Activated CD8-positive, alpha-beta memory T cell treated with anti-CD3 and anti-CD28 coated beads, Interleukin-2, amount 50 U/mL, for 24 hours (primary cell): ENCODE results near the gene TLN1.

Experiments
- DNase-seq: peaks from one replicate; pipeline ENCODE4 v3.0.0-alpha.2; 2020; ENCODE audit errors: extremely low read depth

TLN1 gene

DNA sequence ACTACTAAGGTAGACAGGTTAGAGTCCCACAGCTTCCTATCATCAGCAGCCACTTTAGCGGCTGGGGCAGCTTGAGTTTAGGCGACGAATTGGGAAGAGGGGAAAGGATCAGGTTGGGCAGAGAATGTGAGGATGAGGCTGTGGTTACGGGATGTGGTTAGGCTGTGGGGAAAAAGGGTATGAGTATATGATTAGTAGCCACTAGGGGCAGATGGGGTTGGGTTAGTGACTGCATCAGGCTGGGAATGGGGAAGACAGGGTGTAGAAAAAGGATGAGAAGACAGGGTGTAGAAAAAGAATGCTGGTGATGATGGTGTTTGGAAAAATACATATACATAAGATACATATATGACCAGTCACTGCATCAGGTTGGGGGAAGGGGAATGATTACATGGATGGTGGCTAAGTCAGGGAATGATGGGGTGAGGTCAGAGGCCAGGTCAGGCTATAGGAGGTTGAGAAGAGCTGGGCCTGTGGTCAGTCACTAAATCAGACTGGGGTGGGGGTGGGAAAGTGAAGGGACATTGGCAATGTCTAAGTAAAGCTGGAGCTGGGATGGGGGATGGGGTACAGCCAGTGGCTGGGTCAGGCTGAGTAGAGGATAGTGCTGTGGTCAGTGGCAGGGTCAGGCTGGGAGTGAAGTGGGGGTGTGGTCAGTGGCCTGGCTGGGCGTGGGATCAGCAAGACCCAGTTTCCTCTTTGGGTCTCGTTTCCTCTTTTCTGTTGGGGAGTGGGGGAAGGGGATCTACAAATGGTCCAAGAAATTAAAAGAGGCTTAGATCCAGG, 2.1 kb downstream of the TLN1 start:
- DNase-seq = no peak

DNA sequence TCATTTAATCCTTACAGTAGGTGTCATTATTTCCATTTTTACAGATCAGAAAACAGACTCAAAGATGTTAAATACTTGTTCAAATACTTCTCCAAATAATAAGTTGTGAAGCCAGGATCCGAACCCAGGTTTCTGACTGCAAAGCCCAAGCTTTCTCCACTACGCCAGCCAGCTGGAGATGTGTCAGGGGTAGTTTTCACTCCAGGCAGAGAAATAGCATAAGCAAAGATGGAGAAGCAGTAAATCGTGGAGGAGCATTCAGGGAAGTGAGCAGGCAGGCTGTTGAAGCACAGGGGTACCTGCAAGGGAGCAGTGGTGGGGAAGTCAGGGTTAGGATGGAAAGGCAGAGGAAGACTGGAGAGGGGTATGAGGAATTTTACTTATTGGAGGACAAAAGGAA, 2.9 kb downstream of the TLN1 start:
- DNase-seq = no peak

DNA sequence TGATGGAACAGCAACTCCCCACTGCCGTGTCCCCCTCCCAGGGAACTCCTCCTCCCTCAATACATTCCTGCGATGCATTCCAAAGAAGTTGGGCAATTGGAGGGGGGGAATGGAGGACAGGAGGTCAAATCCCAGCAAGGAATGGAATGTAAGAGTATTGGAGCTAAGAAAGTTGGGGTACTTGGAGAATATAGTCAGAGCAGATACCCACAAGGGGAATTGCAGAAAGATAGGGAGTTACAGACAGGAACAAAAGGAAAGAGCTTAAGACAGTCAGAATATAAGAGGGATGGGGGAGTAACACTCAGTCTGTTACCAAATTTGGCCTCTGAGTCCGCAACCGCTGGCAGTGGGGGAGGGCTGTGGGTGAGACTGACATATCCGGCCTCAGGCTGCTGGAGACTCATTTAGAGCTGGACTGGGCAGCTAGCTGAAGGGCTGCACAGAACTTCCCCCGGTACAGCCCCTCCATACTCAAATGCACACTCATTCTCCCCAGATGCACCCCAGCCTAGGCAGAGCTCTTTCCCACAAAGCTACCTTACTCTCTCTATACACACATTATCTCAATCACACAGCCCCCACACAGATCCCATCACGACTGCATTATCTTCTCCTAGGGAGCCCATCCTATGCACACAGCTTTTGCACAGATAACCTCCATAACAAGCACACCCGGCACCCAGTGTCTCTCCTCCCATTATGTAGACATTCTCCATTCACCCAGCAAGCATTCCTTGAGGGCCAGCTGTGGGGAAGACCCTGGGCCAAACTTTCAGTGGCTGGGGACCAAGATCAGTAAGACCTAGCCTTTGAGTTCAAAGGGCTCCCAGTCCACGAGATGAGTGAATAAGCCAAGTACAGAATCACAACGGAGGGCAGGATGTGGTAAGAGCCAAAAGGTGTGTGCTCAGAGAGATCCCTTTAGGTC, 3.7 kb downstream of the TLN1 start:
- no peak for DNase-seq

DNA sequence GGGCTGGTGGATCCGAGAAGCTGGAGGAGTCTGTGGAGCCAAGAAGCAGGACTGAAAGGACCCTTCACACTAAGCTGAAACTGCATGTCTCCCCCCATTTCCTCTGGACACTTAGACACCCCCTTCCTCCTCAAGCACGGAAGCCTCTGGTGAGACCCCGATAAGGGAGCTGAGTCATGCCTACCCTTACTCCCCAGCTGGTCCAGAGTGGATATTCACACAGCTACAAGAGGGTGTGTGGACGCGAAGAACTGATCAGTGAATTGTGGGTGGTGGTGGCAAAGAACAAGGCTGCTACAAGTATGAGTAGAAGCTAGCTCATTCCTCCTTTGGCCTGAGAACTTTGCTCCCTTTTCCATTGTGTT, 4.3 kb downstream of the TLN1 start:
- DNase-seq = no peak

DNA sequence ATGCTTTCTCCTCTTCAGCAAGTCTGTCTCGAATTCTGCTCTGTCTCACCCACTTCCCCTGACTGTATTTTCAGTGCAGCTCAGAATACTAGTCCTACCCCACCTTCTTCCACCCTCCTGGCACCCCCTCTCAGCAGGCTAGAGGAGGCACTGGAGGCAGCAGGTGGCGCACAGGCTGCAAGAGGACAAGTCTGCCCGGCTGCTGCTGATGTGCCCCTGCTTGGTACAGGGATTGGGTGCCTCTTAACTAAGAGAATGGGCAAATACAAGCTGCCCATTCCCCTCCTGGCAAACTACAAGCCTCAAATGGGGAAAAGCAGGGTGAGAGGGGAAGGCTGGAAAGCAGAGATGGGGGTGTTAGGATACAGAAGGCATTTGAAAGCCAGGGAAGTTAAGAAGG, 5.1 kb downstream of the TLN1 start:
- DNase-seq = no peak

DNA sequence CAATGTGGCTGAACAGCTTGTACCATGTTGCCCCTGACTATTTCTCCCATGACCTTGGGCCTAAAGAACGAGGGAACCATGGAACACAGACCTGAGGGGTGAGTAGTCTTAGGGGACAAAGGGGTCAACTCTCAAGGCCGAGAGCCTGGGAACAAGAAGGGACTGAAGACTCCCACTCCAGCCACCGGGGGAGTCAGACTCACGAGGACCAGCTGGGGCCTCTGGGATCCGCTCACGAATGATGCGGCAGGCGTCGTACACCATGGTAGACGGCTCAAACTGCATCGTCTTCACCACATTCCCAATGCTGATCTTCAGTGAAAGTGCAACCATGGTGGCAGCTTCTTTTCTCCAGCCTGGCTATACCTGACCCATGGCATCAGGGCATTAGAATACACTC, 6.6 kb downstream of the TLN1 start:
- DNase-seq = no peak

DNA sequence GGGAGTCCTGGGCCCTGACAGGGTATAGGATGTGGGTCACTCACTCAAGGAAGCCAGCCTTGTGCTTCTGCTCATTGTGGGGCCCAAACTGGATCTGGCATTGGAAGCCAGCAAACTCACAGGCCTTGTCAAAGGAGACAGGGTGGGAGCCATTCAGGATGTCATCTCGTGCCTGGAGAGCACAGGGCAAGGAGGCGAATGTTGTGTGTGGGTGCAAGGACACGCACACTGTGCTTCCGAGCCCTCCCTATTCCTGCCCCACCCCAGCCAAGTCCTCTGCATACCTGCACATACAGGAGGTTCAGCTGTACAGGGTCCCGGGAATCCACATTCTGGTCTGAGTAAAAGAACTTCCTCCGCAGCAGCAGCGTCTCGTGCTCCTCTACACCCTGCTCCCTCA, 8.1 kb downstream of the TLN1 start:
- no peak for DNase-seq

DNA sequence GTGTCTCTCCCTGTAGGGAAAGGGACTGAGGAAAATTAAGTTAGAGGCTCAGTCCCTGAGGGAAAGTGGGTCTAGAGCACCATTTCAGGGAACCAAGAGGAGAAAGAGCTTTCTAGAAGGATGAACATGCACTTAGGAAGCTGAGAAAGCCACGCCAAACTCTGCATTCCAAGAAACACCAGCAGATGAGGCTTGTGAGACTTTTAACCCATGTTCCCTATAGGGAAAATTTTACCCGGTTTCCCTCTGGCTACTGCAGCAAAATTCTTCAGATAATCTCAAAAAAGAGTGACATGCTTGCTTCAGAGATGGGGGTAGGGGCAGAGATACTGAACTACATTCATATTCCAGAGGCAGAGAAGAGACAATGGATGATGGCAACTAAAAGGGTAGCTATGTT, 8.6 kb downstream of the TLN1 start:
- no peak for DNase-seq

DNA sequence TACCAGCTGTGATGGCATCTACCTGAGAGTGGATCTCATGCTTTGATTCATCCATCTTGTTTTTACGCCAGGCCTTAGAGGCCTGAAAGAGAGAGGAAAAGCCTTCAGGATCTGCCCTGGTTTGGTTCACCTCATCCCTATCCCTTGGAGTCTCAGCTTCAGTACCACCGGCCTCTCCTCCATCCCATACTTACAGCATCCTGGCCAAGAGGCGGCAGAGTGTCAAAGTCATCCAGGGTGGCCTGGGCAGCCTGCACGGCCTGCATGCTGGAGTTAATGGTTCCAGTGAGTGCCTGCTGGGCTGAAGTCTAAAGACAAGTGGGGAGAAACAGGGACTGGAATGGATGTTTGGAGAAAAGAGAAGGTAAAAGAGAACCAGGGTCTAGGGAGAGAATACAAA, 12.4 kb downstream of the TLN1 start:
- no peak for DNase-seq

DNA sequence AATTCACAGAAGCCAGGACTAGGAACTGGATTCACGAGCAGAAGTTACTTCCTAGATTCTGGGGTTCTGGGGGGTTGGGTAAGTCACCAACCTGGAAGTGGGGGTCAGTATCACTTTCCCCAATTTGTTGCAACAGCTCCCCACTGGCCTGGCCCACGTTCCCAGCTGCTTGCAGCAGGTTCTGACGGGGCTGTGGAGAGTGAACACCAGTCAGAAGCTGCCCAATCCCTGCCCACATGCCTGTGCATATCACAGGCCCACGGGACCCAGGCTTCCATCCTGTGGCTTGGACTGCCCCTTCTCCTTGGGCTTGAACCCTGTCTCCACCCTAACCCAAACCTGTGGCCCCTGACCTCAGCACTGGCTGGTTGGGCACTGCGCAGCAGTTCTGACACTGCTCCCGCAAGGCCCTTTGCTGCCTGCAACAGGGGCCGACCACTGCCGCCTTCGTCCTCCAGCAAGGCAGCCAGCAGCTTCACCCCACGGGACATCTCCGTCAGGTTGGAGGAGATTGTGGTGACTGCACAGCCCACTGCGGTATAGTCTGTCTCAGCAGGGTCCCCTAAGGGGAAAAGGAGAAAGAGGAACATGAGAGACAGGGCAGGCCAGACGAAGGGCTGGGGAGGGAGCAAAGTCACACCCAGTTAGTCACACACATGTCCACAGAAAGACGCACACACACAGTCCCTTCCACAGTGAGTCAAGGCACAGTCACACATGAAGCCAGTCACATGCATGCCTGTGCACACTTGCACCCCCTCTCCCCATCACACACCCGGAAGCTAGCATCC, 13.1 kb downstream of the TLN1 start:
- DNase-seq = no peak

DNA sequence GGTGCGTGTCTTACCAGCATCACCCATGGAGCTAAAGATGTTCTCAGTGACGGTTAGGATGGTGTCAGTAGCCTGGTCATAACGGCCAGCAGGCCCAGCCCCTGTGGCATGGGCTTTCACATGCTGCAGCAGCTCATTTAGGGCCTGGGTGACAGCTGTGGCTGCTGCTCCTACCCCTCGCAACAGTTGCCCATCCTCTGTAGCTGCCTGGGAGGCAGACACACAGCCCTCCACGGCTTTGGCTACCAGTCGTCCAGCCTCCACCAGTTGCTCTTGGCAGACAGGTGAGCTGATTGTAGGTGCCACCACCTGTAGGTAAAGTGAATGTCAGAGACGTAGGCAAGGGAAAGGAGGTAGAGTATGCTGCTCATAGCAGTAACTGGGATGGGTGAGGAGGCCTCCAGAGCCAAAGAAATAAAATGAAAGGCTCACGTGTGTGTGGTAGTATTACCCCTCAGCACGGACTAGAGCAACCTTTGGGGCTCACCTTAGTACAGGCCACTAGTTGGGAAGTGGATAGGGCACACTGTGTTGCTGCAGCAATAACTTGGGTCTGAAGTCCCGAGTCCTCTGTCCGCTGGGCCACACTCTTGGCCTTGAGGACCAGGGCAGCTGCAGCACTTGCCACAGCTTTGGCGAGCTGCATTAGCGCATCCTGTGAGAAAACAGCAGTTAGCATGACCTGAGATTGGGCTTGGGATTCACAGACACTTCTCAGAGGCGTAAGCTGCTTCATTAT, 14.7 kb downstream of the TLN1 start:
- DNase-seq = no peak

DNA sequence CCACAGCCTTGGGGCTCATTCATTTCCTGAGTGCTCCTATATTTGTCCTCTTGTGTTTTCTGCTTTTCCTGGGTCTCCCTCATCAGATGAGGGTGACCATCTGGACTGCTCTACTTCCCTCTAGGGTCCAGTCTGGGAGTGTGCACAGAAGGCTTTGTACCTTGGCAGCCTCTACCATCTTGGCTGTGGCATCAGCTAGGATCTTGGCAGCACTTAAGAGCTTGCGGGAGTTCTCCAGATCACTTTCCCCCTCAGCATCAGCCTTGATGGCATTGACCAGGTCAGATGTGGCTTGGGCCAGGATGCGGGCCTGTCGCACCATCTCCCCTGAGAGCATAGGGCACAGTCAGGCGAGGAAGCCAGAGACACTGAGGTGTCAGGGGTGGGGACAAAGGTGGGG, 15.8 kb downstream of the TLN1 start:
- no peak for DNase-seq

DNA sequence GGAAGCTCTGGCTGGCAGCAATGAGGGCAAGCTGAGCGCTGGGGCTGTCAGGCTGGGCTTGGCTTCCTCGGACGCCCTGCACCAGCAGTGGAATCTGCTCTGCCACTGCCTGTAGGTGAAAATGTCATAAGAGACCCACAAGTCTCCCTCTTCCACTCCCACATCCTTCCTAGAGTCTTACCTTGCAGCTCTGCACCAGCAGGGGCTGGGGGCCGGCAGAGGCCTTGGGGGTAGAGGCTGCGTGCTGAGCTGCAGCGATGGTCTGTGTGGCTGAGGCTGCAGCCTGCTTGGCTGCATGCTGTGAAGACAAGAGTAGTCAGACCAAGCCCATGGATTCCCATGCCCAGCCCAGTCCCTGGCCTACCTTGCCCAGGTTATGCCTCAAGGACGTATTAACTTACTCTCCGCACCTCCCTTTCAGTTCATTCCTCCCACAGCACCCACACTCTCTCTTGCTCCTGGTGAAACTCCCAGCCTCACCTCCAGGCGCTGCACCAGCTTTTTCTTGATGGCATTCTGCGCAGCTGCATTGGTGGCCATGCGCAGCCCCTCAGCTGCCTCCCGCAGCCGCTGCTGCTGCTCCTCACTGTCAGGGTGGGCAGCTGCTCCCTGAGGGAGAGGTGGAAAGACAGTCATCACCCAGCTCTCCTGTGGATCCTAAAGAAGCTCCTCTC, 17.3 kb downstream of the TLN1 start:
- DNase-seq = no peak

DNA sequence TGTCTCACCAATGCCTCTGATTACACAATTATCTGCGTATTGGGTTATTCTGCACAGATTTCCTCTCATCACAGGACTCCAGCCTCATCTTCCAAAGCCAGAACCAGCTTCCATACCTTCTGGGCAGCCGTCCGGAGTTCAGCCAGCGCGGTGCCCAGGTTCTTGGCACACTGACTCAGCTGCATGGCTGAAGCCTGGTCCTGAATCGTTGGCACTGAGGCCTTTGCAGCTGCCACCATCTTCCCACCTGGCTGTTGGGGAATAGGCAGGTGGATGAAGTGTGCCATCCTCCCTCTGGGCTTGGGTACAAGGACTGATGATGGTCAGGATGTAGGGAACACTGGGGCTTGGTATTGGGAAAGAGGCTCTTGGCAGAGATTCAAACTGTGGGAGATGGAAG, 17.9 kb downstream of the TLN1 start:
- DNase-seq = no peak

DNA sequence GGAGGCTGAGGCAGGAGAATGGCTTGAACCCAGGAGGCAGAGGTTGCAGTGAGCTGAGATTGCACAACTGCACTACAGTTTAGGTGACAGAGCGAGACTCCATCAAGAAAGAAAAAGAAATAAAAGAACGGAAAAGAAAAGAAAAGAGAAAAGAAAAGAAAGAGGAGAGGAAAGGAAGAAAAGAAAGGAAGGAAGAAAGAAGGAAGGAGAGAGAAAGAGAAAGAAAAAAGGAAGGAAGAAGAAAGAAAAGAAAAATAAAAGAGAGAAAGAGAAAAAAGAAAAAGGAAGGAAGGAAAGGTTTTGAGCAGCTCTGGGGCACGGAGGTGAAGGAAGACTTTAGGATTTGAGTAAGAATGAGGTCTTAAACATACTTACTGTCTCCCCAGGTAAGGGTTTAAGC, 18.4 kb downstream of the TLN1 start:
- no peak for DNase-seq

DNA sequence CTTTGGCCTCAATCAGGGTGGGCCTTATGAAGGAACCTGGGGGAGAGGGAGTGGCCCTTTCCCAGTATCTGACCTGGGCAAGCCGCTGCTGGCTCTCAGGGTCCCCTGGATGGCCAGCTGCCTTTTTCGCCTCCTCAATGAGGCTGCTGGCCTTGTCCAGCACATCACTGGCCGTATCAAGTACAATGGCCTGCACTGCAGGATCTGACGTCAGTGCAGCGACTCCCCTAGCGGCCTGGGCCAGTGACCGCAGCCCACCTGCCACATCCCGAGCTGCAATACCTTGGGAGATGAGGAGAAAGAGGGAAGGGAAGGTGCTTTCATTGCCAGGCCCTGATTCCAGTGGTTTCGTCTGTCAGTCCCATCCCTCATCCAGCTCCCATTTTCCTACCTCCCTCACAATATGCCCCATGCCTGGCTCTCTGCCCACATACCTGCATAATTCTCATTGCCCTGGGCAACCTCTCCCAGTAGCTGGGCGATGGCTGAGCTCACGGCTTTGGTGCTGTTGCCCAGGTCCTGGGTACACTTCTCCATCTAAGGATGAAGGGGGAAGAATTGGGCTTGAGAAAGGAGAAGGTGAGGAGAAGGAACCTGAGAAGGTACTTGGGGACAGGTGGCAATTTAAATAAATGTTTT, 19.1 kb downstream of the TLN1 start:
- DNase-seq = no peak

DNA sequence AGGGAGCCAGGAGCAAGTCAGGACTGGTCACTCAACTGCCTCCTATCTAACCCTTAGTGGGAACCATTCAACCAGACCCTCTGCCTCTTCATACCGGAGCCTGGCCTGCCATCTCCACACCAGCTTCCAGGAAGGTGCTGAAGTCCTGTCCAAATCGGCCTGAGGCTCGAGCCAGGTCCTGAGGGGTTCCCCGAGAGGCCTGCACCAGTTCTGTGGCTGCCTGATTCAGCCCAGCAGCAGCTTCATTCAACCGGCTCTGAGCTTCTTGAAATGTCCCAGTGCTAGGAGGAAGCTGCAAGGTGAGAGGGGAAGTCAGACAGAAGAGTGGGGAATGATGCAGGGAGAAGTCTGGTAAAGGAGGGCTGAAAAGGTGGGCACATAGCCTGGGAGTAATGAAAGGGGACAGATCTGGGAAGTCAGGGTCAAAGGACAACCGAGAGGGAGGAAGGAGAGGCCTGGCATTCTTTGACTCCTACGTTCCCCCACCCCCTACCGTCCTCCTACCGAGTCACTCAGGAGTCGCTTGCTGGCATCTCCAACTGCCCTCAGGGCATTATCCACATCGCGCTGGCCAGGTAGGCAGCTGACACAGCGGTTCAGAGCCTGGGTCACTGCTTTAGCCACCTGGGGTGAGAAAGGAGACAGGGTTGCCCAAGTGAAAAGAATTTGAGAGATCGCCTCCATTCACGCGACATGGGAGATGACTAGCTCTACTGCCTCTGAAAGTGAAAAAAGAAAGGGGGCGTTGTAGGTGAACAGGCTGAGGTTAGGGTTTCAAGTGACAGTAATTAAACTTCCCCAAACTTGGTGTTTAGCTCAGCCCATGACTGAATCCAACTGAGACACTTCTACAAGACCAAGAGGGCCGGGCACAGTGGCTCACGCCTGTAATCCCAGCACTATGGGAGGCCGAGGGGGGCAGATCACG, 20.2 kb downstream of the TLN1 start:
- no peak for DNase-seq

DNA sequence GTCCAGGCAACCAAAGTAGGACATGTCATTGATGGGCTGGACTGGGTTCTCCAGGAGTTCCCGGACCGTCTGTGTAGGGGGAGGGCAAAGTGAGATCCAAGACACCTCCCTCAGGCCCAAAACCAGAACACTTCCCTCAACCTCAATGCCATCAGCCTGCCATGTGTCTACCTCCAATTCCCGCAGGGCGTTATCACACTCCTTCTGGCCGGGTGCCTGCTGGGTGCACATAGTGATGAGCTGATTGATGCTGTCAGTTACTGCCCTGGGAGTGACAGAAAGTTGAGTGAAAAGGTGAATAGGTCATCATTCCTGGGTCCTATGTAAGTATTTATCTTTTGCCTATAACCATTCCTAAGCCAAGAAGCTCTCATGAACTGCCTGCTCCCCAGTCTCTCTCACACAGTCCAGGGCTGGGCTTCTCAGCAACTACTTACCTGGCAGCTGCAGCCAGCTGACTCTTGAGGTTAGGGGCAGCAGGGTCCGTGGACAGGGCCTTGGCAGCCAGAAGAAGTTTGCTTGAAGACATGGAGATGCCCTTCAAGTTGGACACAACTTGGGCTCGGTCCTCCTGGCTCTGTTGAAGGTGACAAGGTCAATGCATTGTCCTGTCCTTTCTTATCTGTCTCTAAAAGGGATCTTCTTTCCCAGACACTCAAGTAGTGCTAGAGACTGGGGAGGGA, 21.0 kb downstream of the TLN1 start:
- no peak for DNase-seq

DNA sequence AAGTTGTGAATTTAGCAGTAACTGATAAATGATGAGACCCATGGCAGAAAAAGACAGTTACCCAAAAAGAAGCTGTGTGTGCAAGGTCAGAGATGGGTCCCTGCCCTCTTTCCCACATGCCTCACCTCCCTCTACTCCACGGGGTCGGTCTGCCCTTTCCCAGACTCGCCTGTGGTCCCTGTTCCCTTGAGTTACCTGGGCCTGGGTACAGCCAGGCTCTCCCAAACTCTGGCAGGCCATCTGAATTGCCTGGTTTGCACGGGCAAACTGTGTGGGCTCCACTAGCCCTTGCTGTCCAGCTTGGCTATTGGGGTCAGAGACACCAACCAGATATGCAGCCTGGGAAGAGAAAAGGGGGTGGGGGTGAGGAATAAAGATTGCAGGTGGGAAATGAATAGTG, 23.8 kb downstream of the TLN1 start:
- DNase-seq = no peak
